T-cell (primary cell): ENCODE data around the gene CAPSL. TPM values are rescaled to one million over a fixed set of nuclear protein-coding genes. Genes with fewer than 3 reads are reported as not detected.

Experiments
- ATAC-seq, 4 experiments: fragments of 200-7000 bp in 3 of 4; fragments of 150-1000 bp in 1 of 4; cut with Tn5 transposase; replicated peaks in 1 of 4; 1 replicate in 3 of 4; 2 replicates in 1 of 4; pipeline ENCODE4 v1.10.0; 2021; ENCODE audit warnings: moderate library complexity in 3 of 4, mild to moderate bottlenecking in 2 of 4, moderate number of reproducible peaks in 1 of 4
- CTCF ChIA-PET, 2 donors: fragments of 300-600 bp; sonication (Branson Sonifier 250); formaldehyde crosslinking; loops; one replicate each; lab custom pipeline; 2022; ENCODE audit warnings: antibody characterized with exemption in 2 of 2; lab: Charles Lee
- POLR2A ChIA-PET, 2 donors: fragments of 300-600 bp; sonication (Branson Sonifier 250); formaldehyde crosslinking; loops; one replicate each; lab custom pipeline; 2022; ENCODE audit warnings: antibody characterized with exemption in 2 of 2; lab: Charles Lee
- DNase-seq, 35 experiments: peaks; one replicate each; pipeline versions ENCODE4 v3.0.0 to v3.0.0-alpha.2; 2013 to 2023
- H3K27ac ChIP-seq: one replicate; pipeline ENCODE4 v1.5.1; 2013; ENCODE audit warnings: low read length
- H3K27me3 ChIP-seq, 2 experiments: replicated peaks in 1 of 2; 1 replicate in 1 of 2; 2 replicates in 1 of 2; pipeline versions ENCODE4 v1.6.1 to v1.7.0; 2013; ENCODE audit warnings: low read length in 1 of 2, mixed read lengths in 1 of 2; ENCODE audit not compliant: control insufficient read depth in 2 of 2, insufficient read depth in 2 of 2; ENCODE audit errors: extremely low read depth in 1 of 2
- H3K36me3 ChIP-seq, 2 donors: 1 replicate in 1 of 2; 2 replicates in 1 of 2; pipeline versions ENCODE4 v1.6.1 to v1.7.0; 2013; ENCODE audit warnings: low read length in 1 of 2; ENCODE audit not compliant: control insufficient read depth in 2 of 2, insufficient read depth in 1 of 2; ENCODE audit errors: extremely low read depth in 1 of 2
- H3K4me1 ChIP-seq, 2 experiments: 1 replicate in 1 of 2; 2 replicates in 1 of 2; pipeline versions ENCODE4 v1.6.1 to v1.7.0; 2013; ENCODE audit warnings: low read length in 2 of 2, mixed read lengths in 1 of 2; ENCODE audit not compliant: insufficient read depth in 2 of 2, control insufficient read depth in 1 of 2; ENCODE audit errors: extremely low read depth in 1 of 2
- H3K4me3 ChIP-seq, 2 donors: 1 replicate in 1 of 2; 2 replicates in 1 of 2; pipeline versions ENCODE4 v1.5.1 to v1.7.0; 2013; ENCODE audit warnings: mild to moderate bottlenecking in 2 of 2, low read length in 1 of 2, moderate library complexity in 1 of 2; ENCODE audit not compliant: control insufficient read depth in 1 of 2; ENCODE audit errors: extremely low read depth in 1 of 2
- H3K9me3 ChIP-seq: 2 replicates; pipeline ENCODE4 v1.7.0; 2013
- H3K27ac Mint-ChIP-seq, 2 donors: one replicate each; pipeline ENCODE4 v1.8.0; 2020 to 2021; ENCODE audit warnings: mild to moderate bottlenecking in 2 of 2, mixed read lengths in 2 of 2
- H3K27me3 Mint-ChIP-seq, 2 donors: one replicate each; pipeline ENCODE4 v1.8.0; 2021 to 2022; ENCODE audit warnings: mixed read lengths in 2 of 2
- H3K36me3 Mint-ChIP-seq: one replicate; pipeline ENCODE4 v1.8.0; 2021; ENCODE audit warnings: mixed read lengths
- H3K4me1 Mint-ChIP-seq, 3 donors: one replicate each; pipeline ENCODE4 v1.8.0; 2020 to 2022; ENCODE audit warnings: mixed read lengths in 3 of 3, mild to moderate bottlenecking in 1 of 3
- H3K4me3 Mint-ChIP-seq, 3 donors: one replicate each; pipeline ENCODE4 v1.8.0; 2020 to 2022; ENCODE audit warnings: mild to moderate bottlenecking in 3 of 3, mixed read lengths in 3 of 3, moderate library complexity in 3 of 3
- H3K9me3 Mint-ChIP-seq, 3 donors: one replicate each; pipeline ENCODE4 v1.8.0; 2020 to 2022; ENCODE audit warnings: mixed read lengths in 3 of 3
- WGBS: methylation state at CpG from one replicate; pipeline ENCODE4 v1.1.5; 2013; ENCODE audit warnings: missing lambda C conversion rate; ENCODE audit not compliant: insufficient coverage; 5-methylcytosine and 5-hydroxymethylcytosine counted together
- total RNA-seq, 35 experiments: library from RNA in 6 of 35; stranded (reverse) in 6 of 35; fragments of 120-200 nt in 1 of 35; gene quantifications; one replicate each; pipeline versions ENCODE4 v1.2.1 to v1.2.4 and lab custom pipeline; 2013 to 2026

CAPSL gene
- total RNA-seq, 5 donors from 2014 or later (not counting 1 experiment from before 2014, with no cell fraction given): not detected

DNA sequence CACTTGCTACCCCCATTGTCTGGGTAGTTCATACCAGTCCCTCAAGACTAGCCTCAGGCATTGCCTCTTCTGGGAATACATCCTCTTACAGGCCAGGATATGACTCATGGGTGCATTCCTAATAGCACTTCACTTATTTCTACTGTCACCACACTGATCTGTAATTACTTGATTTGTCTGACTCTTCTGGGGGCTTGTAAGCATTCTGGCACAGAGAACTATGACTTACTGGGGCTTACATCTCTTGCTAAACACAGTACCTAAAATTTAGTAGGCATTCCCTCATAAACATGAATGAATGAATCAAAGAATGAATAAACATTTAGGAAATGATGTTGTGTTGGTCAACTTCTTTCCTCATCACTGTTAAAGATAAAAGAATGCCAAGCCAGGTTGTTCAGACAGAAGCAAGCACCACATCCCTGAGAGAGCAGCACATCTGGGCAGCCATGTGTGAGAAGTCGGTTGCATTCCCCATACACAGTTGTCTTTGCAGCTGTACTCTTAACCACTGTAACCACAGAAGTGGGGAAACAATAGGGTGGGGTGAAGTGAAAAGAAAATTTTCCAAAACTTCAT, 54.1 kb downstream of the CAPSL start:
- ATAC-seq: peak in 3 of 4 experiments; percentile 40 to 52 (median 44)
- peaks cover 14 to 20% of the 10 kb centered on the region in 2 experiments for H3K4me1 ChIP-seq
- H3K36me3 ChIP-seq: no peaks in the 10 kb centered on the region
- peak overlapping the region; percentile 23 to 72 for H3K27ac Mint-ChIP-seq
- no CpG with 5 or more reads among the region's 1 CpG for WGBS
- ChIA-PET POLR2A (no interaction called here), CTCF (no interaction called here)
- no peaks in the 10 kb centered on the region for H3K9me3 Mint-ChIP-seq
- no peaks in the 10 kb centered on the region for H3K9me3 ChIP-seq
- H3K4me3 ChIP-seq: no peak overlapping the region
- DNase-seq: peak in 1 of 35 experiments; percentile 13
- no peaks in the 10 kb centered on the region for H3K27me3 ChIP-seq
- H3K4me3 Mint-ChIP-seq: peak overlapping the region in 1 of 3 donors; percentile 40
- peaks cover 38 to 46% (median 43%) of the 10 kb centered on the region in 3 donors for H3K4me1 Mint-ChIP-seq
- H3K27me3 Mint-ChIP-seq: no peaks in the 10 kb centered on the region
- H3K27ac ChIP-seq: peak overlapping the region; percentile 35
- H3K36me3 Mint-ChIP-seq: peaks cover 3% of the 10 kb centered on the region

DNA sequence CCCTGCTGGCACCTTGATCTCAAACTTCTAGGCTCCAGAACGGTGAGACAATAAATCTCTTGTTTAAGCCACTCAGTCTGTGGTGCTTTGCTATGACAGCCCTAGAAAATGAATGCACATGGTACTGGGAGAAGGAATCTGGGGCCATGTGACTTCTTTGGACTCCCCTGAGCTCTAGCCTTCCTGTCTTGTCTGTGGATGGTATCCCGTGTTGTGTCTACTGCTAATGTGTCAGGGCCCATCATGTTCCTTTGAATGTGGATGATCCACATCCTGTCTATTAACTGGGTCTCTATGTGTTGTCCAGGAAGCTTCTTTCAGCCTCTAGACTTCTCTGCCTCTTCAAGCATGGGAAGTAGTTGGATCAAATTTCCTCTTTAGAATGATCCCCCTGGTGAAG, 56.7 kb downstream of the CAPSL start:
- H3K9me3 Mint-ChIP-seq: peaks cover 0 to 8% (median 0%) of the 10 kb centered on the region in 3 donors
- no peak overlapping the region for H3K4me3 ChIP-seq
- no peaks in the 10 kb centered on the region for H3K9me3 ChIP-seq
- peaks cover 28% of the 10 kb centered on the region for H3K36me3 Mint-ChIP-seq
- H3K27ac Mint-ChIP-seq: peak overlapping the region; percentile 6 to 50
- peaks cover 0 to 17% of the 10 kb centered on the region in 2 donors for H3K36me3 ChIP-seq
- H3K27me3 Mint-ChIP-seq: no peaks in the 10 kb centered on the region
- ChIA-PET POLR2A (interaction anchor here (0.7 to 1.4 kb wide), 5 partner anchors 8 to 274 kb away, joined by 3 to 6 read pairs (median 4); no protein-coding TSS in a partner anchor), CTCF (interaction anchor here (1.1 to 4.4 kb wide), 3 partner anchors 10 to 43 kb away, joined by 3 to 20 read pairs (median 4); no protein-coding TSS in a partner anchor)
- peaks cover 63 to 70% (median 68%) of the 10 kb centered on the region in 3 donors for H3K4me1 Mint-ChIP-seq
- peak overlapping the region; percentile 22 for H3K27ac ChIP-seq
- ATAC-seq (peak in 3 of 4 experiments; percentile 14 to 23 (median 17)), DNase-seq (no peak)
- WGBS: 80% methylated on average over 1 of the region's 2 CpGs
- peaks cover 23 to 30% of the 10 kb centered on the region in 2 experiments for H3K4me1 ChIP-seq
- H3K27me3 ChIP-seq: no peaks in the 10 kb centered on the region
- H3K4me3 Mint-ChIP-seq: no peak overlapping the region

DNA sequence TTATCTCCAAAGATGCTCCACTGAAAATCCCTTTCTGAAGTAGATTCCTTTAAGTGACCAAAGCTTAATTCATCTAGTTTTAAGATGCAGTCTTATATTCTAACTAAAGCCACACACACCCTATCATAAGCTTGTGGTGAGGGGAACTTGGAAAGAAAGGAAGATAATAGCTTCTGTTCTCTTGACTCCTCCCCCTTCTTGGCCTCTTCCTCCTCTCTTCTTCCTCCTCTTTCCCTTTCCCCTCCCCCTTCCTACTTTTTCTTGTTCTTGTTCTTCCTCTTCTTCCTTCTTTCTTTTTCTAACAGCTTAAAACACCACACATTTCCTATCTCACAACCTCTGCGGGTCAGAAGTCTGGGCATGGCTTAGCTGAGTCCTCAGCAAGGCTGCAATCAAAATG, 58.3 kb downstream of the CAPSL start:
- H3K27ac ChIP-seq: peak overlapping the region; percentile 6
- peaks cover 0 to 13% (median 5%) of the 10 kb centered on the region in 3 donors for H3K9me3 Mint-ChIP-seq
- H3K9me3 ChIP-seq: no peaks in the 10 kb centered on the region
- CTCF ChIA-PET: interaction anchor here in 1 of 2 donors (0.6 to 4.4 kb wide), 3 partner anchors 45 to 83 kb away, joined by 3 to 20 read pairs (median 5); no protein-coding TSS in a partner anchor
- peak overlapping the region; percentile 1 to 55 for H3K27ac Mint-ChIP-seq
- no peaks in the 10 kb centered on the region for H3K27me3 Mint-ChIP-seq
- H3K4me1 ChIP-seq: peaks cover 31 to 42% of the 10 kb centered on the region in 2 experiments
- H3K4me3 ChIP-seq: no peak overlapping the region
- no CpG with 5 or more reads among the region's 1 CpG for WGBS
- POLR2A ChIA-PET: interaction anchor here (0.5 to 1.0 kb wide), 8 partner anchors 15 to 318 kb away, joined by 3 read pairs; no protein-coding TSS in a partner anchor
- DNase-seq (no peak), ATAC-seq (no peak)
- H3K4me3 Mint-ChIP-seq: no peak overlapping the region
- peaks cover 78 to 85% (median 82%) of the 10 kb centered on the region in 3 donors for H3K4me1 Mint-ChIP-seq
- H3K36me3 ChIP-seq: peaks cover 4 to 33% of the 10 kb centered on the region in 2 donors
- no peaks in the 10 kb centered on the region for H3K27me3 ChIP-seq
- peaks cover 44% of the 10 kb centered on the region for H3K36me3 Mint-ChIP-seq

DNA sequence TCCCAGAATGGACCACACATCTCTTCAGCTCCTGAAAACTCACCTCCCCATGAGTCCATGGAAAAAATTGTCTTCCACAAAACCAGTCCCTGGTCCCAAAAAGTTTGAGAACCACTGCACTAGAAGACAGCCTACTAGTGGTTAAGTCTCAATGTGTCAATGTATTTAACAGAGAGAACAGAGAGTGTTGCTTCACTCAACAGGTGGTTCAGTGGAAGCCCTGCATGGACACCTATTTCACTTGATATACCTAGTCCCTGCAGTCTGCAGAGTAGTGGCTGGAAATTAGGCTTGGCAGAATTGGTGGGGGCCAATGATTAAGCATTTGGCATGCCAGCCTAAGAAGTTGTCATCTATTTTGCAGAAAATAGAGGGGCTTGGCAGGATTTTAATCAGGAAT, 58.8 kb downstream of the CAPSL start:
- ChIA-PET CTCF (interaction anchor here in 1 of 2 donors (0.6 to 4.4 kb wide), 2 partner anchors 45 to 82 kb away, joined by 3 to 20 read pairs; no protein-coding TSS in a partner anchor), POLR2A (interaction anchor here (0.6 to 1.0 kb wide), 4 partner anchors 10 to 317 kb away, joined by 3 to 5 read pairs (median 4); no protein-coding TSS in a partner anchor)
- no peak overlapping the region for H3K4me3 ChIP-seq
- ATAC-seq (peak in 1 of 4 experiments; percentile 28), DNase-seq (no peak)
- Mint-ChIP-seq H3K9me3 (peaks cover 0 to 13% (median 5%) of the 10 kb centered on the region in 3 donors), H3K4me3 (no peak overlapping the region), H3K27ac (peak overlapping the region; percentile 35 to 41), H3K4me1 (peaks cover 83 to 87% (median 85%) of the 10 kb centered on the region in 3 donors), H3K27me3 (no peaks in the 10 kb centered on the region), H3K36me3 (peaks cover 49% of the 10 kb centered on the region)
- peaks cover 4 to 38% of the 10 kb centered on the region in 2 donors for H3K36me3 ChIP-seq
- H3K27ac ChIP-seq: peak overlapping the region; percentile 6
- H3K9me3 ChIP-seq: no peaks in the 10 kb centered on the region
- H3K27me3 ChIP-seq: no peaks in the 10 kb centered on the region
- peaks cover 31 to 39% of the 10 kb centered on the region in 2 experiments for H3K4me1 ChIP-seq

DNA sequence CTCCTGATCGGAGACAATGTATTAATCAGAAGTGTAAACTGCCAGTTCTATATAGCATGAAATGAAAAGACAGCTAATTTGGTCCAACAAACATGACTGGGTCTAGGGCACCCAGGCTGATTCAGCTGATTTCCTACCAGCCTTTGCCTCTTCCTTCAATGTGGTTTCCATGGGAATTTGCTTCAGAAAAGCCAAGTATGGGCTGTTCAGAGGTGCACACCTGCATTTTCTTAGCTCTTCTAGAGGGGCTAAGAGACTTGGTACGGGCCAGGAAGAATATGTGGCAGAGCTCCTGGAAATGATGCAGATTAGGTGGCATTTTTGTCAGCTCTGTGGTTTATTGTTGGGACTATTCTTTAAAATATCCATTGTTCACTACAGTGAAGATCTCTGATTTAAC, 59.3 kb downstream of the CAPSL start:
- H3K4me1 ChIP-seq: peaks cover 26 to 35% of the 10 kb centered on the region in 2 experiments

DNA sequence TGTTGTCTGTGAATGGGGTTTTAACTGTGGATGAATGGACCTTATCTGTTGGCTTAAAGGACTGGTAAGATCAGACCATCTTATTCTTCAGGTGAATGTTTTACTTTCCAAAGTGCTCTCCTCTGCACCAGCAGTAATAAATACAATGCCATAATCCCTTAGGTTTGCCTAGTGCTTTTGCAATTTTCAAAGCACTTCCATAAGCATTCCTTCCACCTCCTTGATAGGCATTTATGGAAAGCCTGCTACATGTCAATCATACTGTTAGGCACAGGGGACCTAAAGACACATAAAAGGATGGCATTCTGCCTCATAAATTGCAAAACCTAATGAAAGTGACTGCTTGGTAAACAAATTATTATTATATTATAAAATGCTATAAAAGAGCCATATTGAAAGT, 60.3 kb downstream of the CAPSL start:
- Histone ChIP-seq H3K4me3 (no peak overlapping the region), H3K9me3 (no peaks in the 10 kb centered on the region), H3K27me3 (no peaks in the 10 kb centered on the region), H3K27ac (peak overlapping the region; percentile 5), H3K4me1 (peaks cover 16 to 33% of the 10 kb centered on the region in 2 experiments), H3K36me3 (peaks cover 8 to 54% of the 10 kb centered on the region in 2 donors)
- ATAC-seq: no peak
- no peak for DNase-seq
- H3K27ac Mint-ChIP-seq: peak overlapping the region; percentile 76 to 82
- peaks cover 81 to 88% (median 86%) of the 10 kb centered on the region in 3 donors for H3K4me1 Mint-ChIP-seq
- ChIA-PET CTCF (no interaction called here), POLR2A (no interaction called here)
- H3K4me3 Mint-ChIP-seq: peak overlapping the region in 1 of 3 donors; percentile 61
- peaks cover 62% of the 10 kb centered on the region for H3K36me3 Mint-ChIP-seq
- H3K27me3 Mint-ChIP-seq: no peaks in the 10 kb centered on the region
- peaks cover 0 to 13% (median 5%) of the 10 kb centered on the region in 3 donors for H3K9me3 Mint-ChIP-seq

More for the DNA sequence above, 59.3 kb downstream of the CAPSL start:
- ChIA-PET POLR2A (interaction anchor here (0.6 to 0.9 kb wide), 4 partner anchors 9 to 186 kb away, joined by 3 to 5 read pairs (median 4); no protein-coding TSS in a partner anchor), CTCF (interaction anchor here (0.5 to 4.4 kb wide), 2 partner anchors 40 to 46 kb away, joined by 4 to 20 read pairs; no protein-coding TSS in a partner anchor)
- Mint-ChIP-seq H3K4me1 (peaks cover 84 to 88% (median 86%) of the 10 kb centered on the region in 3 donors), H3K4me3 (no peak overlapping the region), H3K9me3 (peaks cover 0 to 13% (median 5%) of the 10 kb centered on the region in 3 donors), H3K27ac (peak overlapping the region; percentile 35 to 77), H3K36me3 (peaks cover 55% of the 10 kb centered on the region), H3K27me3 (no peaks in the 10 kb centered on the region)
- DNase-seq (no peak), ATAC-seq (no peak)
- H3K27ac ChIP-seq: no peak overlapping the region
- peaks cover 8 to 44% of the 10 kb centered on the region in 2 donors for H3K36me3 ChIP-seq
- no peaks in the 10 kb centered on the region for H3K9me3 ChIP-seq
- 67% methylated on average over 1 of the region's 2 CpGs for WGBS
- peak overlapping the region in 1 of 2 donors; percentile 18 for H3K4me3 ChIP-seq
- H3K27me3 ChIP-seq: no peaks in the 10 kb centered on the region
